Erythroblast (primary cell): ENCODE data around the gene ISG20.

ENCODE experiments used
- DNase-seq, 2 experiments: peaks; one replicate each; lab custom pipeline; 2025; lab: John Stamatoyannopoulos, UW
- GATA1 ChIP-seq: IDR thresholded peaks from 2 replicates; pipeline ENCODE4 v1.6.1; 2011; ENCODE audit warnings: low read depth, mild to moderate bottlenecking, control low read depth, low read length, moderate library complexity
- POLR2A ChIP-seq: IDR thresholded peaks from 2 replicates; pipeline ENCODE4 v1.6.1; 2011; ENCODE audit warnings: mild to moderate bottlenecking, low read length

The ISG20 gene

DNA sequence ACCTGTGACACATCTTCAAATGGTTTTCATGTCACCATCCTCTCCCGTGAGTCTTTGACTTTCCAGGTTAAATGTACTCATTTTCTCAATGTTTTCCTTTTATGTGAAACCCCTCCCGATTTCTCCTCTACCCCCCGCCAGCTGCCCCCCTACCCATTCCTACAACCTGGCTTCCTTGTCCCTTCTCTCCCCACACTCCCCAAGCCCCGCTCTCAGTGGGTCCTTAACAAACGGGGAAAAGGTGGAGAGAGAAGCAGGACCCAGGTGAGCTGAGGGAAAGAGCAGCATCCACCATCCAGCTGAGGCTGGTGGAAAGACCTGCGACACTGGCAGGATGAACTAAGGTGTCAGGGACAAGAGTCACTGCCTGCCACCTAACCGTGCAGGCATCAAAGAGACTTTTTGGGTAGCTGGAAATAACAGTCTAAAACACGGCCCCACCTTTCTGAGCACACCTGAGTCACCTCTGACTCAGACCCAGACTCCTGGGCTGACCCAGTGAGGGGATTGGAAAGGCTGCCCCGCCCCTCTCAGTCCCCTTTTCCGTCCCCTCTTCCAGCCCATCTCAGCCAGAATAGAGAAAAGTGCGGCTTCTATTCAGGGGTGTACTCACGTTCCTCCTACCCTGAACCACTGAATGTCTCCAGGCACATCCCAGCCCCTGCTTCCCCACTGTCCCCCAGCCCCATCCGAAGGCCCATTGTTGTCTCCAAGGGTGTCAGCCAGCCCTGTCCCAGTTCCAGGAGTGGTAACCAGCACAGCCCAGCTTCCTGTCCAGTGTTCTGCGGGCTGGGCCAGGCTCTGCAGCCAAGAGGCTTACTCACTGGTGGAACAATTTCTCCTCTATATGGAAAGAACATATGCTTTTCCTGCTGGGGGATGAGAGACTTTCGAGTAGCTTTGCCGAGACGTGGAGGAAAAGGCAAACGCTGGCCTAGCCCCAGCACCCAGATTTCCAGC, 20.4 kb downstream of the ISG20 start:
- TF ChIP-seq GATA1 (no peak), POLR2A (no peak)
- no peak for DNase-seq

DNA sequence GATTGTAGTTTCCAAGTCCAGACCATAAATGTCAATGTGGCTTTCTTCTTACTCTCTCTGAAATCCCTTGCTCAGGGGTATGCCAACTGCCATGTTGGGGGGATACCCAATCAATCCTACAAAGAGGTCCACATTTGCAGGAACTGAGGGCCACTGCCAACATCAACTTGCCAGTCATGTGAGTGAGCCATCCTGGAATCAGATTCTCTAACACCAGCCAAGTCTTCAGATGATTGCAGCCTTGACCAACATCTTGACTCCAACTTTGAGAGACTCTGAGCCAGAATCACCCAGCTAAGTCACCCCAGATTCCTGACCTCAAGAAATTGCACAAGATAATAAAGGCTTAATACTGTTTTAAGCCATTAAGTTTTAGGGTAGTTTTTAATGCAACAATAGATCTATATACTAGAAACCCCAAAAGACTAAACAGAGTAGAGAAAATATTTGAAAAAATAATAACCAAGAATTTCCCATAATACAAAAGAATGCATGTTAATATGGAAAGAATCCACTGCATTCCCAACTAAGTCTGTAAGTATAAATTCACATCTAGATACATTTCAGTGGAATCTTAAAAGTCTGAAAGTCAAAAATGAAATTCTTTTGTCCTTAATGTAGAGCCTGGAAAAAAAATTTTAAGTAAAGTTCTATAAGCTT, 22.4 kb downstream of the ISG20 start:
- no peak for DNase-seq
- no peak for TF ChIP-seq POLR2A
- no peak for TF ChIP-seq GATA1

DNA sequence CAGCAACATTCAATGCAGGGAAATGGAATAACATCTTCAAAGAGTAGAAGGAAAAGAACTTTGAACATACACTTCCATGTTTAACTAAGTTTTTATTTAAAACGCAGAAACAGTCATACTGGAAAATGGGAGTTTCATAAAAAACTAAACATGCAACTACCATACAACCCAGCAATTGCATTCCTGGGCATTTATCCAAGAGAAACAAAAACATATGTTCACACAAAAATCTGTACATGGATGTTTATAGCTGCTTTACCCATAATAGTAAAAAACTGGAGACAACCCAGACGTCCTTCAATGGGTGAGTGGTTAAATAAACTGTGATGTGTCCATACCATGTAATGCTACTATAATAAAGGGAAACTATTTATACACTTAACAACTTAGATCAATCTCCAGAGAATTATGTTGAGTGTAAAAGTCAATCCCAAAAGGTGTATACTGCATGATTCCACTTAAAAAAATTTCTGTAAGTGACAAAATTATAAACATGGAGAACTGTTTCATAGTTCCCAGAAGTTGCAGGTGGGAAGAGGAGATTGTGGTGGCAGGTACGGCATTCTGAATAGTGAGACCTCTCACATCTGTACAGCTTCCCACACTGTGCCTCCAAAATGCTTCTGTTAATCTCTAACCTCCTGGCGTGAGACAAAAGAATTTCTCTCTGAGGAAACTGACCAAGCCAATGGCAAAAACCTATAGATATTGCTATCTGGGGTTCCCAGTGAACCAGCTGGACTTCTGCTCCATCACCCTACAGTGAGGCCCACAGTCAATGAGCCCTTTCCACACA, 23.1 kb downstream of the ISG20 start:
- DNase-seq: peak in 1 of 2 experiments; percentile 37
- TF ChIP-seq GATA1: no peak
- no peak for TF ChIP-seq POLR2A

DNA sequence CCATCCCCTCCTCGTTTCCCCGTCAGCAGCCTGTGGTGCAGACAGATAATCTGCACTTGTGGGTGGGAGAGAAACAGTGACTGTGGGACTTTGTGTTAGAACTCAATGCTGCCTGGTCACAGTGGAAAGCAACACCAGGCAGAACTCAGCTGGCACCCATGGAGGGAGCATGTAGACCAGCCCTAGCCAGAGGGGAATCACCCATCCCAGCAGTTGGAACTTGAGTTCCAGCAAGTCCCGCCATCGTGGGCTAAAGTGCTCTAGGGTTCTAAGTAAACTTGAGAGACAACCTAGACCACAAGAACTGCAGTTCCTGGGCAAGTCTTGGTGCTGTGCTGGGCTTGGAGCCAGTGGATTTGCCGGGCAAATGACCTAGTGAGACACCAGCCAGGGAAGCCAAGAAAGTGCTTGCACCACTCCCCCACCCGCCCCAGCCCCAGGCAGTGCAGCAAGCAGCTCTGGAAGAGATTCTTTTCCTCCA, 24.4 kb downstream of the ISG20 start:
- TF ChIP-seq POLR2A: peak; percentile 21
- no peak for TF ChIP-seq GATA1
- peak; percentile 16 to 24 for DNase-seq

DNA sequence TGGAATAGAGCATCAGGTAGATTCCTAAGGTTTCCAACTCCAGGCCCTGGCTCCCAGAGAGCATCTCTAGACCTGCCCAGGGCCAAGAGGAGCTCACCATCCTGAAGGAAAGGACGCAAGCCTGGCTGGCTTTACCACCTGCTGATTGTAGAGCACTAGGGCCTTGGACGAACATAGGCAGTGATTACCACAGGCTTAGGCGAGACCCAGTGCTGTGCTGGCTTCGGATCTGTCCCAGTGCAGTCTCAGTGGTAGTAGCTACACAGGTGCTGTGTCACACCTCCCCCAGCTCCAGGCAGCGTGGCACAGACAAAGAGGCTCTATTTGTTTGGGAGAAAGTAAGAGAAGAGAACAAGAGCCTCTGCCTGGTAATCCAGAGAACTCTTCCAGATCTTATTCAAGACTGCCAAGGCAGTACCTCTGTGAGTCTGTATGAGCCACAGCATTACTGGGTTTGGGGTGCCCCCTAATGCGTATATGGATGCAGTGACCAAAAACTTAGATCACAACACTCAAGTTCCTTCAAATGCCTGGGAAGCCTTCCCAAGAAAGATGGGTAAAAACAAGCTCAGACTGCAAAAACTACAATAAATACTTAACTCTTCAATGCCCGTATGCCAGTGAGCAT, 25.4 kb downstream of the ISG20 start:
- TF ChIP-seq GATA1 (no peak), POLR2A (no peak)
- peak; percentile 49 to 65 for DNase-seq

DNA sequence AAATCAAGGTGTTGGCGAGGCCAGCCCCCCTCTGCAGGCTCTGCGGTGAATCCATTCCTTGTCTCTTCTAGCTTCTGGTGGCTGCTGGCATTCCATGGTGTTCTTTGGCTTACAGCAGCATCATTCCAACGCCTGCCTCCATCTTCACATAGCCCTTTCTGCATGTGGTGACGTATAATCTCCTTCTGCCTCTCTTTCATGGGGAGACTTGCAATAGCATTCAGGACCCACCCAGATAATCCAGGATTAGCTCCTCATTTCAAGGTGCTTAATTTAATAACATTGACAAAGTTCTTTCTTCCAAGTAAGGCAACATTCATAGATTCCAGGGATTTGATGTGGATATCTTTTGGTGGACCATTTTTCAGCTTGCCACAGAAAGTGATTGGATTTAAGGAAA, 35.8 kb downstream of the ISG20 start:
- DNase-seq: no peak
- no peak for TF ChIP-seq POLR2A
- TF ChIP-seq GATA1: no peak

DNA sequence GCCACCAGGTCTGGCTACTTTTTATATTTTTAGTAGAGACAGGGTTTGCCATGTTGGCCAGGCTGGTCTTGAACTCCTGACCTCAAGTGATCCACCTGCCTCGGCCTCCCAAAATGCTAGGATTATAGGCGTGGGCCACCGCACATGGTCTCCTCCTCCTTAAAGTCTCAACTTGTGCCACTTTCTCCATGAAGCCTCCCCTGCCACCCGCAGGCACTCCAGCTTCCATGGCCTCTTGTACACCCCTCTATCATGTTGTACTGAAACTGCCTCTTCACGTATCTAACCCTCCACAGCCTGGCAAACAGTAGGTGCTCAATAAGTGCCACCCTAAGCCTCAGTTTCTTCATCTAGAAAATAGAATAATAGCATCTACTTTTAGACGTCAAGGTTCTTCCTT, 39.9 kb downstream of the ISG20 start:
- TF ChIP-seq POLR2A (no peak), GATA1 (no peak)
- no peak for DNase-seq

DNA sequence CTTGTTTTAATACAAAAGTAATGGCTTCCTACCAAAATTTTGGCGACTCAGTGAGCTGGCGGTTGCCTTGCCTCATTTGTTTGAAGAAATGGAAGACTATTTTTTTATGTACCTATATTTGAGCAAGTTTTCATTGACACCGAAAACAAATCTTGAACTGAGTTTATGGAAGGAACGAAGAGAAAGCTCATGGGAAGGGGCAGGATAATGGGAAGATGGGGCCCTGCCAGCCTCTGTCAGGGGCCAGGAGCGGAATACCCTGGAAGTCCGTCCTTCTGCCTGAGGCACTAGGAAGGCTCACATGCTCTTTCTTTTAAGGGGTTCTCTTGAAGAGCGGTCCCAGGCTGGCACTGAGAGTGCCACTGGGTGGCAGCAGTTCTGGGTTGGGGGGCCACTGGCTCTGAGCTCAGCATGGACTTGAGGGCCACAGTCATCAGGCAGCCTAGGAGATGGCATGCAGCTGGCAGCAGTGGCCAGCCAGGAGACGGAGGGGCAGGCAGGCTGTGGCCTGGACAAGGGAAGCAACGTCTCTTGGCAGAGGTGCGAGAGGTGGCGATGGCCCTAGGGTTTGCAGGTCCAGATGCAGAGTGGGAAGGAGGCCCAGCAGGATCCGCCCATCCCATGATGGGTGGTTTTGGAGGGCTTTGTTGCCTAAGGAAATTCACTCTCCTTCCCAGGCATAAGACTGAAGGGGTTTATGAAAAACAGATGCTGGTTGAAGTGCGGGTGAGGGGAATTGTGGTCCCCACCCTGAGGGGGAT, 41.6 kb downstream of the ISG20 start:
- TF ChIP-seq GATA1 (no peak), POLR2A (no peak)
- DNase-seq: no peak

DNA sequence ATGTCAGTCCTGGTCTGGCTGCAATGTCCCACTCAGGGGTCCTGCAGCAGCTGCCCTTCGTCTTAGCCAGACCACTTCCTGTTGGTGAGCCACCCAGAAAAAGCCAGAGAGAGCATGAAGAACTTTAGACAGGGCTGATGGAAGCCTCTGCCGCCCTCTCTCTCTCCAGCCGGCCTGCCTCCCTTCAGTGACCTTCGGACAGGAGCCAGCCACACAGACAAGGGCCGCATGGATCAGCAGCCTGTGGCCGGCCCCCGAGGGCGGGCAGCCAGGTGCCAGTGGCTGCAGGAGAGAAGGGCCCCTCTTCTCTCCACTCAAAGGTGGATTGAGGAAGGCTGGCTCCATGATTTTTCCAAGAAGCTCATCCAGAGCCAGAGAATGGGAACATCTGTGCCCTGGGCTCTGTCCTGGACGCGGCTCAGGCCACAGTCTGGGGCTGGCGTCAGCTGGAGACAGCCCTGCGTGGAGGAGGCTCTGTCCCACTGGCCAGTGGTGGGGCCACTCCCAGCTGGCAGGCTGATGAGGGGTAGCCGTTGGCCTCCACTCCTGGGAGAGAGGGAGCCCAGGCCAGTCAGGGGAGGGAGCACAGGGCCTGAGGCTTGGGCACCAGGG, 42.9 kb downstream of the ISG20 start:
- TF ChIP-seq GATA1 (no peak), POLR2A (no peak)
- no peak for DNase-seq

DNA sequence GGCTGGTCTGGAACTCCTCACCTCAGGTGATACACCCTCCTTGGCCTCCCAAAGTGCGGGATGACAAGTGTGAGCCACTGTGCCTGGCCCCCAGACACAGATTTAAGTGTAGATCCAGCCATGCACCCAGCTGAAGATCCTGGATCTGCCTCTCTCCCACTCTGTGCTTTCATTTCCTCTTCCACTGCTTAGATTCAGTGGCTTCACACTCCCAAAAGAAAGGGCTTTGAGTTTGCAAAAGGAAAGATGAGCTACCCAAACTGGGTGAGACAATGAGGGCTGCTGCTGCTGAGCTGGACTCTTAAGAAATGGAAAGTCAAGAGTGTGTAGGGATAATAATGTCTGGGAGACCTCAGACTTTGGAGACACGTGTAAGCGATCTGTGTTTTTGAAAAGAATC, 45.5 kb downstream of the ISG20 start:
- no peak for DNase-seq
- no peak for TF ChIP-seq POLR2A
- TF ChIP-seq GATA1: no peak

DNA sequence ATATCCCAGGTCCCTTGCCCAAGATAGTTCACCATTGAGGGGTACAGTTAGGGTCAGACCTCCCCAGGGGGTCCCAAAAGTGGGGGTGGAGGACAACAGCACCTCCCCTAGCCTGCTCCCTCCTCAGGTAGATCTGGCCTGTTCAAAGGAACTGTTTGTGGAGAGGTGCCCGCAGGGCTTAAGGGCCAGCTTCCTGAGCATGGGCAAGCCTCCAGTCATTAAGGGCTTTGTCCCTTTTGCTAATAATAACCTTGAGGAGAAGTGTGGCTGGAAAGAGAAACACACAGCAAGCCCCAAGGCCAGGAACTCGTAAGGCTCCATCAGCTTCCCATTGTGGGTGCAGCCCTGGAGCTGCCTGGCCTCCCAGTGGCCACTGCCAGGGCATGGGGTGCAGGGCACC, 47.4 kb downstream of the ISG20 start:
- DNase-seq: no peak
- no peak for TF ChIP-seq GATA1
- TF ChIP-seq POLR2A: no peak

DNA sequence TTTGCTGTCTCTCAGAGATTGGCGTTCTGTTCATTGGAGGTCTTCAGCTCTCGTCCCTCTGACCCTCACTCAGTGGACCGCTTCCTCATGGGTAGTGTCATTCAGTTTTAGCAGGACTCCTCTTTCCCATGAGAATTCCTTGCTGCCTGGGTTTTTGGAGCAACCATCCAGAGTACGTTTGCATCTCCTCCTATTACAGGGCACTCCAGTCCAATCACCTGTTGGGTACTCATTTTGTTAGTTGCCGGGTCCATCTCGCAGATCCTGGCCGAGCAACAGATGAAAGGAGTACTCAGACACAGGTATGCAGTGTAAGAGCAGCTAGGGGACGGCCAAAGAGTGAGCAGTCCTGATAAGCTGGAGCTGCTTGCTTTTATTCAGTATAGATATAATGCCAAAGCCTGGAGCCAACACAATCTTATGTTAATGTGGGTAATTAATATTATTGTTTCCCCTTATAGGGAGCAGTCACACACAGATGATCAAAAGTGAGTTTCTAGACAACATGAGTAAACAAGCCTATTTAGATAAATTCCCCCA, 49.6 kb downstream of the ISG20 start:
- DNase-seq: no peak

More for the DNA sequence above, 49.6 kb downstream of the ISG20 start:
- no peak for TF ChIP-seq GATA1
- no peak for TF ChIP-seq POLR2A
